HG03432 (cell line): Measurements from ENCODE around the gene CDON.

Experiments
- ATAC-seq: cut with Tn5 transposase; IDR thresholded peaks from one replicate; pipeline ENCODE4 v1.9.1; 2021; ENCODE audit warnings: mild to moderate bottlenecking, moderate library complexity; ENCODE audit not compliant: unreplicated experiment

CDON gene

GRCh38 chr11:125959511-125959910, 103.2 kb downstream of the CDON start:
- ATAC-seq: no peak

DNA sequence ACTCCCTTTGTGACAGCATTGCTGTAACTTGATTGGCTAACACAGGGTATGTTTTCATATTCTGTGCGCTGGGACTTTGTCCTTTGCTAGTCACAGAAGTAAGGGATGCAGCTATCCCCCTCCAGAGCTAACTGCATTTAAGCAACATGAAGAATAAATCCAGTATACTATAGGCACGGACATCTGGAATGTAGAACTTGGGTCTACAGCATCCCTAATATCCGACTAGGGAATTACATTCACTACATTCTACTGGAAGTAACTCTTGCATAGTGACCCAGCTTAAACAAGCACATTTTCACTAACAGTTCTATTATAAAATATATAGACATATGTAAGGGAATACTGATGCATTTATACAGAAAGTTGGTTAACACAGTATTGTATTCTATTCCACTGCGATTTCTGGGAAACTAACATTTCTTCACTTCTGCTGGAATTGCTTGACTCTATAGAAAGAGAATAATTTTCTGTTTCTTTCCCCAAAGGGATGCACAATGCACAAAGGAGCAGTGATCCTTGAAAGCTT, 103.7 kb downstream of the CDON start:
- ATAC-seq: no peak

DNA sequence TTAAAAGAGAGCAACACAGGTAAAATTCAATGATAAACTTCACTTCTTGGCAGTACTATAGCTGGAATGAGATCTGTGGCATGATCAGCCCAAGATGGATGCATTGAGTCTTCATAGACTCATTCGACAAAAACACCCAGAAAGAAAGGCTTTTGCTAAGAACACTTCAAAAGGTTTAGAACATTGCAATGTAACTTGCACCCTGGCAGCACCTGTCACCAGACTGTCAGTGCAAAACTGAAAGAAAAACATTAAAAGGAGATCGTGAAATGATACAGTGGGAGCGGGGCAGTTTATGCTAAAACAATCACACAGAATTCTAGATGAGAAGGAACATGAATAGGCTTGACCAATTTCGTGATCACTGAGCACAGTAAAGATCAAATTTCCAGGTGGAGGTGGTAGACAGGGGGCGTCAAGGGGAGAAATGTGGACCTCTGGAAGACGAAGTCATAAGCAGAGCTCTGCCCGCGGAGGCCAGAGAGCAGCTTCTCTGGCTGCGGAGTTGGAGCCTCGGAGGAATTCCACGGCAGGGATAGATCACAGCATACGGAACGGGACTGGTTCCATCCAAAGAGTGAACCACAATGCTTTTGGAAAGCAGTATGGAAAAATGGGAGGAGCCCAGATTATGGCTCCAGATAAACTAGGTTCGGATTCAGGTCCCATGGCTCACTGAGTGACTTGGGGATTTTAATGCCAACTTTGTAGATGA, 104.9 kb downstream of the CDON start:
- no peak for ATAC-seq

DNA sequence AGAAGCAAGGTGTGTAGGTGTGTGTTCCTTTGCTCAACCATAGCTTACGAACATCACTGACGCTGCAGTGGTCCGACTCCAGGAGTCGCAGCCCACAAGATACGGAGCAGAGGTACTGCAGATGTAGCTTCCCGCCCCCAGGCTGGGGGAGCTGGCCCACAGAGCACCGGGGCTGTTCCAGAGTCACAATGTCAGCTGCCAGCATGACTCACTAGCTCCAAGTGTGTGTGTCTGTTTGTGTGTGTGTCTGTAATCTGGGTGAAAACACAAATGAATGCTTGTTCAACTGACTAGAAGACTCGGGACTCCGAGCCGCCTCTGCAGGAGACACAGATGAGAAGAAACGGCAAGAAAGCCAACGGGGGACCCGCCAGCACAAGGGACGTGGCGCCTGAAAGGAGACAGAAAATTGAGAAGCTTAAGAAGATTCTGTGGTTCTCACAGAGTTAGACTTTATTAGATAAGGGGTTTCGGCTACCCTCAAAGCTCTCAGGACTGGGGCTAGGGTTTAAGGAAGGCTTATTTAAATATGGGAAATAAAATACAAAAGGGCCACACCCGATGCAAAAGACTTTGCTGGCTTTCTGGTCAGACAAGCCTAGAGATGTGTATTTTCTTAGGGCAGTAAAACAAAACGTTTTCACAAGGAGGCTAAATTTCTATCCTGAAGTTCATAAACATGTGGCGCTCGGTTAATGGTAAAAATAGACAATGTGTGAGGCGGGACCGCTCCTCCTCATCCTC, 106.1 kb downstream of the CDON start:
- ATAC-seq: no peak

- no peak for ATAC-seq
Measured at GRCh38 chr11:125955856-125956255, 106.8 kb downstream of the CDON start.

DNA sequence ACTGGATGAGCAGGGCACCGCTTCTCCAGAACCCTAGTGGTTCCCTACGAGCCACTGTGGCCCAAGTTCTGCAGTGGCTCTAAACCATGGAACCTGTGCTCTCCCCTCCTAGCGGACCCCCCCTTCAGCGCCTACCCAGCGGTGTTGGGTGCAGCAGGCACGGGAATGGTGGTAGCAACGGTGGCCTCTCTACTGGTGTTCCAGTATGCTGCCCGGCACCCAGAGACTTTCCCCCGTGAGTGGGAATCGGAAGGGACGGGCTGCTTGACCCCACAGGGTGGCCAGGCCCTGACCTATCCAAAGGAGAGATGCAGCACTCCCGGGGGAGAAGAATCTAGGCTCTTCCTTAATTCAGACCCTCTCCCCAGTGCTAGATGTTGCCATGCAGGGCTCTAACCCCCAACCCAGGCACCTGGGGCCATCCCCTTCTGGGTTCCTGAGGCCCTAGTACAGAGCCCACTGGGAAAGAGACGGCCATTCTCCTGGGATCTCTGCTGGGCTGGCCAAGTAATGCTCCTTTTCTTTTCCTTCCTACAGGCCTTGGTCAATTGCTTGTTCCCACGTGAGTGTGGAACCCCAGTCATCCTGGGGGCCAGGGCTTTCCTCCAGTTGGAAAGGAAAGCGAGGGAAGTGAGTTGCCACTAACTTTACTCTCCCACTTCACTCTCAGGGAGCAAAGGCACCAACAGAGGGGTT, 107.6 kb downstream of the CDON start:
- no peak for ATAC-seq

DNA sequence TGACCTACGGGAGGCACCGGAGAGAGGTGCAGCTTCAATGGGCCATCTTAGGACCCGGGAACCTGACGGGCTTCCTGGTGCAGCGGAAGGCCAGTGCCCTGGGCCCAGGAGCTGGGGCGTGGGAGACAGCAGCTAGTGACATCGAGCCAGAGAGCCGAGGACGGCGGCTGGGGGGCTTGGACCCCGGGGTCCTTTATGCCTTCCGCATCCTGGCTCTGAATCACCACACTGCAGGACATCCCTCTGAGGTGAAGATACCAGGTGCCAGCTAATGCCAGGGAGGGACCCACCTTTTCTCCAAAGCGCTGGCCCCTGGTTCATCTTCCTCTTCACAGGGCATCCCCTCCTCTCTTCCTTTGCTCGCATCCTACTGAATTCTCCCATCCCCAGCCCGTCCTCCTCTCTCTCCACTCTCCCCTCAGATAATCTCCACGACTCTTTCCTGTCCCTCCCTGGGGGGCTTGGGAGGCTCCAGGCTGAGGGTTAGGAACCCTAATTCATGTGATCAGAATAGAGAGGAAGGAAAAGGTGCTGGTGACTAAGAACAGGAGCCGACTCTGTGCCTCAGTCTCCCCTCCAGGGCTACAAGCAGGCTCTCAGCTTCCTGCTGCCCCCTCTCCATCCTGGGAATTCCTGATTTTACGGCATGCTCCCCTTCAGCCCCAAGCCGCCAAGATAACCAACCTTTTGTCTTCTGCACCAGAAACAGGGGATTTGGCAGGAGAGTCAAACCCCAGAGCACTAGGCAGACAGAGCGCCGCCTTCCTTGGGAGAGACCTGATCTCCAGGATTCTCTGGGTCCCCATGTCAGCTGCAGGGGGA, 108.3 kb downstream of the CDON start:
- ATAC-seq: no peak

GRCh38 chr11:125953401-125953935, 109.2 kb downstream of the CDON start:
- ATAC-seq: no peak

DNA sequence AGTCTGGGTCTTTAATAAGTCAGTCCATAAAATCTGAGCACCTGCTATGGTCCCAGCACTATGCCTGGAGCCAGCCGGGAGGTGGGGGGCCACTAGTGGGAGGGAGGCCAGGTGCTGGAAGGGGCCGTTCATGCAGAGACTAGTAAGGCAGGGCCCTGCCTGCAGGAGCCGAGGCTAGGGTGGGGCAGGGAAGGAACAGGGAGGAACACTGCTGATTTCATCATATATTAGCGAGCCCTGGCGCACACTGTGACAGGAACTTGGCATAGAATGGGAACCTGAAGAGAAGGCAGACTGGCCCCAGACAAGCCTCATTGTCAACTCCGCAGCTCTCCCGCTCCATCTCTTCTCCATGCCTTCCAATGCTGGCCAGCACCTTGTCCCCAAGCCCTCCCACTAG, 109.7 kb downstream of the CDON start:
- ATAC-seq: no peak

DNA sequence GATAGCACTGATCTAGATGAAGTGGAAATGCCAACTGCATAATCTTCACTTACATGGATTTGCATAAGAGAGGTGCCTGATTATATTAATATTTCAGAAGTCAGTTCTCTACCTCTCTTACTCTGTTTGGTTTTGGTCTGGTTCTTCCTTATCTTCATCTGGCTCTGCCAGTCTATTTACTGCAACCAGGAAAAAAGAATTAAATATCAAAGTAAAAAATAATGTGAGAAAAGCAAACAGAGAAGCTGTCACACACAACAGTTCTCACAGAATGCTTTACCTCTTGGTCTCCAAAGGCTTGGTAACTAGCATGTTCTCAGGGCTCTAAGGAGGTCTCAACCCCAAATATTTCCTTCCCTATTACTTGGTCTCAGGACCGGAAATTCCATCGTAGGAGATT, 110.1 kb downstream of the CDON start:
- no peak for ATAC-seq

DNA sequence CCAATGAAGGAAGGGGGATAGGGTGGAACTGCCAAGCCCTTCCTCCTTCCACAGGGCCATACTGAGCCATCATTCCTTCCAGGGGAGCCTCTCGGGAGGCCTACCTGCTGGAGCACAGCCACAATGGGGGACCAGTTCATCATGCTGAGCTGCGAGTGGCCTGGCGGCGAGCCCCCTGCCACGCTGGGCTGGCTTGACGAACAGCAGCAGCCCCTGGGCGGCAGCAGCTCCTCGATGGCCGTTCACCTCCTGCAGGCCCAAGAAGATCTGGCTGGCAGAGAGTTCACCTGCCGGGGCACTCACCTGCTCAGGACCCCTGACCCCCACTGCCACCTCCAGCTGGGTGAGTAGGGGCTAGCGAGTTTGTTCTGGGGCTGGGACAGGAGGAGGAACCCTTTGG, 110.9 kb downstream of the CDON start:
- no peak for ATAC-seq

DNA sequence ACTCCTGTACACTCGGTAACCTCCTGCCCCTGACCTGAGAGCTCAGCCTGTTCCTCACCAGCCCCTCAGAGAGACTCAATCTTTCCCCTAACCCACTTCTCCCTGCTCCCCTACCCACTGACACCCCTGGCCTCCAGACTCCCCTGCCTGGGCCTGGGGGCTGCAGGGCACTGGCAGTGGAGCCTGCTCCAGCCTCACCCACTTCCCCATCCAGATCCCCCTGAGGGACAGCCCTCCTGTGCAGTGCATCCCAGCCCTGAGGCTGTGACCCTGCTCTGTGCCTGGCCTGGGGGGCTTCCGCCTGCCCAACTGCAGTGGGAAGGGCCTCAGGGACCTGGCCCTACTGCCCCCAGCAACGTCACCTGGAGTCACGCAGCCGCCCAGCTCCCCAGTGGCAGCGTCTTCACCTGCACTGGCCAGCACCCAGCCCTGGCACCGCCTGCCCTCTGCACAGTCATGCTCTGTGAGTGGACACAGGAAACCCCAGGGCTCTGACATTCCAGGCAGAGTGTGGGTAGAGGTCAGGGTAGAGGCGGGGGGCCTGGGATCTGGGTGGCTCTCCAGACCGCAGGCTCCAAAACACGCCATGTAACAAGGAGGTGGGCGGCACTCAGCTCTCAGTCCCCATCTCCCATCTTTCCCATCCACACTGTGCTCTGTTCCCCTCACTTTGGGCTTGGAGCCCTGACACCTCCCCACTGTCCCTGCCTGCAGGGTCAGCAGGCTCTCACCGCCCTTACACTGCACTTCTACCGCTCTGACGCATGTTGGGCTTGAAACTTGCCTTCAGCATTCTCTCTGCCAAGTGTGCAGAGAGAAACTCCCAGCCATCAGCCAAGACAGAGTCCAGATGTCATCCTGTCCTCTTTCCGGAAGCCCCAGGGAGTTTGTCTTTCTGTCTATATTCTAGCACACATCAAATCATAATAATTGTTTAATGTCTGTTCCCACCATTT, 111.7 kb downstream of the CDON start:
- ATAC-seq: no peak

DNA sequence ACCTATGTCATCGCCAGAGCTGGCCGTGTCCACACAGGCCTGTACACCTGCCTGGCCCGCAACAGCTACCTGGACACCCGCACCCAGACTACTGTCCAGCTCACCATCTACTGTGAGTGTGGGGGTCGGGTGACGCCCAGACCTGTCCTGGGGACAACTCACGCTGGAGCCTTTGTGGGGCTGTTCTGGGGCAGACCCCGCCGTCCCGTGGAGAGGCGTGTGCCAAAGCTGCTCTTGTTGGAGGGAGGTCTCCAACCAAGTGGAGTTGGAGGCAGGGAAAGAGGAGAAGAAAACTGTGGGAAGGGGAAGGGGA, 112.5 kb downstream of the CDON start:
- no peak for ATAC-seq

DNA sequence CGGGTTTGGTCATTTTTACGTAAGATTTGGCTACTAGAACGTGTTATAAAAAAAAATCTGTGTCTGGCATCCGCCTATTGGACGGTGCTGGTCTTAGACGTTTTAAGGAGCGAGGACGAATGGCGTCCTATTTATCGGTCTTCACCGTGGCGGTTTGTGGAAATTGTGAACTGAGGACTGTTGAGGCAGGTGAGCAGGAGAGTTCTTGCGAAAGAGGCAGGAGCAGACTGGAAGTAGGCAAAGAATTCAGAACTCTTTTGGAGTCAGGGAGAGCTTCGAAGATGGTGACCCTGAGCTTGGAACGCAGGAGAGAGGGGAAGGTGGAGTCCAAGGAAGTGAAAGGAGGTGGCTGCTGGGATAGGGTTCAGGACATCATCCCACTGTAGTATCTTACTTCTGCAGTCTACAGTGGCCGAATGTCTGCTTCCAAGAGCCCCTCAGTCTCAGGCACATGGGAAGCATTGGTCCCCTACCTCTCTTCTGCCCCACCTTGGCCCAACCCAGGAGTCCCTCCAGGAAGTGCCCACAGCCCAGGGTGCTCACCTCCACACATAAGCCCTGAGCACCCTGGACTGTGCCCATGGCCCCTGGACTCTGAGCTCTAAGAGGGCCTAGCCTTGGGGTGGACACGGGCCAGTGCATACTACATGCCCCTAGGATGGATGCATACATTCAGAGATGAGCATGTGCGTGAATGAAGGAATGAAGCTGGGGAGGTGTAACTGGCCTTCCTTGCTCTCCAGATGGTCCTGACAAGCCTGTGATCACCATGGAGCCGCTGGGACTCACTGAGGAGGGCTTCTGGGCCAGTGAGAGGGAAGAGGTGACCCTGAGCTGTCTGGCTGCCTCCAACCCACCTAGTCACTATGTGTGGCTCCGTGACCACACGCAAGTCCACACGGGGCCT, 113.1 kb downstream of the CDON start:
- ATAC-seq: no peak

- ATAC-seq: no peak
Measured at GRCh38 chr11:125948278-125949051, 114.2 kb downstream of the CDON start.

GRCh38 chr11:125947419-125948277, 115.0 kb downstream of the CDON start:
- ATAC-seq: no peak
